ENCODE results near the gene RSPH9.

RSPH9 gene

DNA sequence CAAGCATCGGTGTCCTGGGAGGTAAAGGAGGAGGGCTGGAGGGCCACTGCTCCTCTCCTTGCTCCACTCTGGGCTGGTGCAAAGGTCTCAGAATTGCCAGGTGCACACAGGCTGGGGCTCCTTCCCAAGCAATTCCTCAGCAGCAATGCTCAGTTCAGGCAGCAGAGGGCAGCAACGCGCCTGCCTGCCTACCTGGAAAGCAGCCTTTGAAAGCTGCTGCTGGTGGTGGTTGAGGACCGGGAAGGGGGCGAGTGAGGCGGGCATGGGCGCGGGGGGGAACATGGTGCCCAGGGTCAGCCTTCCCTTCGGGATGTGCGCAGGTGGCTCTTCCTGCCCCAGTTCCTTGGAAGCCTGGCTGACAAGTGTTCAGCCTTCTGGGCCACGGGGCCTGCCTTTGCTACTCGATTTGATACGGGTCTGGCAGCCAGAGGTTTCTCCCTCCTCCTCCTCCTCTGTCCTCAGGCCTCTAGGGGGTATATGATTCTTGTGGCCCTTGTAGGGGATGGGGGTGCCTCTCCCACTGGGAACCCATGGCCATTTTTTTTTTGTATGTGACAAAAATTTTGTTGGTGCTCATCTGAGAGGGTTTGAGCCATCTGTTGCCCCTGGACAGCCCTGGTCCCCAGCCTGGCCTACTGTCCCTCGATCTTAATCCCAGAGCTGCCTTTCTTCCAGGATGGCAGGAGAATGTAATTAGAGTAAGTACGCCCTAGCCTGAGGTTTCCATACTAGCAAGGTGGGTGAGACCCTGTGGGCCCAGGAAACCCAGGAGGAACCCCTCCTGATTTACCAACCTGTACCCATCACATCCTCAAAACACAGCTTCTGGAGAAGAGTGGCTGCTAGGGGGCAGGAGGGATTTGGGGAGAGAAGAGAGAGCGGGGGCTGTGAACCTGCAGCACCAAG, 22.7 kb downstream of the RSPH9 start:
- peak; percentile 88 for FAIRE-seq
- peak; percentile 87 for DNase-seq (ENCODE audit: insufficient read length, low spot score)

DNA sequence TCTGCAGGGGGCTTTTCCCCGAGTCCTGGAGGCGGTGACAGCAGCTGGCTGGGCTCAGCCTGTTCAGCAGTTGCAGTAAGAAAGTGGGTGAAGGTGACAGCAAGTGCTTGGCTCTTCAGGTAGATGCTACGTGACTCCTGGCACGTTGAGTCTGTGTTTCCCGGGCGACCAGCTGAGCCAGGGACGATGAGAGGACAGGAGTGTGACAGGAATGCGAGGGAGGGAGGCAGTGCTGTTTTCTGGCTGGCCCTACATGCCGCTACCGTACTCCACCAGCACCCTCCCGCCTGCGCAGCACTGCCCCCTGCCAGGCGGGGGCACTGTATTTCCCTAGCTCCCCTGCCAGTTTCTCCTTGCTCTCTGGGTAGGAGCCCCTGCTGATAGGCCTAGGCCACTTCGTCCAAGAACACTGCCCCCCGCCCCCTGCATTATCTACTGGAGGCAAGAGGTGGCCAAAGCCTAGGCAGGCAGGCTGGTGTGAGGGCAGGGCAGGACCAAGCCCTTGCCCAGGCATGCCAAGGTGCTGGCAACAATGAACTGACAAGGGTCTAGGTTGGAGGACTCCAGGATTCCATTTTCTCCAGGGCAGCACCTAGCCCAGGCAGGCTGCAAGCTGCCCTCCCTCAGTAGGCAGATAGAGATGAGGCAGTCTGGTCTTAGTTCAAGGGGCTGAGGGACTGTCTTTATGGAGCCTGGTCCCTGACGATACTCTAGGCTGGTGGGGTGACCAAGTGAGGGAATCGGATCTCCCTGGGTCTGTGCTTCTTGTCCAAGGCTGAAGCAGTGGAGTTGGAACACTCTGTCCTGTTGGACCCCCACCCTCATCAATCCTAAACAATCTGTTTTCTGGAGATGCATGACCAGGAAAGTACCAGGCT, 23.6 kb downstream of the RSPH9 start:
- DNase-seq (ENCODE audit: insufficient read length, low spot score): peak; percentile 67

DNA sequence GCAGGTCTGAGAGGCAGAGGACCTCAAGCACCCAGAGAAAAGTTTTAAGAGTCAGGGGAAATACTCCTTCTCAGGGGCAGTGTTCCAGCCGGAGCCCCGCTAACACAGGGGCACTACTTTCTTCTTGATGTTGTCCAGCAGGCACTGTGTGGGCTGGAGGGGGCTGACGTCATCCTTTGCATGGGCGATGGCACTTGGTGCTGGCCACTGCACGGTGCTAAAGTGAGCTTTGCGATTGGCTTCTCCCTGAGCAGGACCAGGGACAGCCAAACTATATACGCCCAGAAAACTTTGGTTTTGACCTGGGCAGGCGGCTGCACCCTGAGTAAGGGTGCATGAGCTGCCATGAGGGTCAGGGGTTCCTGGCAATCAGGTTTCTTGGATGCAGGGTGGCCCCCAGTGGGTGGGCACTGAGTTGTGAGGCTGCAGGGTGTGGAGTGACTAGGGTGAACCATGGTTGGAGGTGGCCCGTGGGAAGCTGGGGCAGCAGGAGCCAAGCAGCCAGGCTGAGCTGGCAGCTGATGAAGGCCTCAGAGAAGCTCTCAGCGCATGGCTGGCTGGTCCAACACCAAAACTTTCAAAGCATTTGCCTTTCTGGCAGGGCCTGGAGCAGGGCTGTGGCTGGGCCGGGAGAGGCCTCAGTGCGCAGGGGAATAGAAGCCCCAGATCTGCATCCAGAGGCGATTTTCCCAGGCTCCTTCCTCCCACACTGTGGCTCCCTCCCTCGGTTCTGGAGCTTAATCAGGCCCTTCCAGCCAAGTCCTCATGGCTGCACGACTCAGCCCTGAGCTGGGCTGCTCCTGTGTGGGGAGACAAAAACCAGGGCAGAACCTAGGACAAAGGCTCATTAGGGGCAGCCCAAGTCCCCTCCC, 24.4 kb downstream of the RSPH9 start:
- no peak for DNase-seq (ENCODE audit: insufficient read length, low spot score)
- no peak for FAIRE-seq

More for the DNA sequence above, 23.6 kb downstream of the RSPH9 start:
- no peak for FAIRE-seq

DNA sequence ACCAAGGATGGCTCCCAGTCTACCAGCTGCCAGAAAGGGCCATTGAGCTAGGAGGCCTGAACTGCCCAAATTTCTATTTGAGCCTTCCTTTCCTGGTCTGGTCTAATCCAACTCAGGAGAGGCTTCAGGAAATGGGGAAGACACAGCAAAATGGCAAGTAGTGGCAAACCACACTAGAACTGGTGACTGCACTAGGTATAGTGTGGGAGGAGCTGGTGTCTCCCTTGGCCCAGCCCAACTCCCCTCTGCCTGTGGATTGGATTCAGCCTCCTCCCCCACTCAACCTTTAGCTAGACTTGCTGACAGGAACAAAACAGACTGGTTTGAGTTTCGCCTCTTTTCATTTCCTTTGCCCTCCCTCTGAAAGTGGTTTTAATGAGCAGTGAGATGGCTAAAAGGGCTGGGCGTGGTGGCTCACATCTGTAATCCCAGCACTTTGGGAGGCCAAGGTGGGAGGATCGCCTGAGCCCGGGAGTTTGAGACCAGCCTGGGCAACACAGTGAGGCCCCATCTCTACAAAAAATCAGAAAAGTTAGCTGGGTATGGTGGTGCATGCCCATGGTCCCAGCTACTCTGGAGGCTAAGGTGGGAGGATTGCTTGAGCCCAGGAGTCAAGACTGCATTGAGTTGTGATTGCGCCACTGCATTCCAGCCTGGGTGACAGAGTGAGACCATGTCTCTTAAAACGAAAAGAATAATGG, 25.2 kb downstream of the RSPH9 start:
- FAIRE-seq (no peak), DNase-seq (ENCODE audit: insufficient read length, low spot score) (no peak)

DNA sequence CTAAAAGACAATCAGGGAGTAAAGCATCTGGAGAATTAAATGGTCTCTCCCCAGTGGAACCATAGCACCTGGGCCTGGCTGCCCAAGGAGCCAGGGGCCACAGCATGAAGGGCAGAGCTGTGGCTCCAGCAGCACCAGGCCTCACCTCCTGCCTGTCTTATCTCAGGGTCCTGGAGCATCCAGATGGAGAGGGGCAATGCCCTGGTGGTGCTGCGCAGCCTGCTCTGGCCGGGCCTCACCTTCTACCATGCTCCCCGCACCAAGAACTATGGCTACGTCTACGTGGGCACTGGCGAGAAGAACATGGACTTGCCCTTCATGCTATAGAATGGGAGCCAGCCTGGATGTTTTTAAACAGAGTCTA, 25.8 kb downstream of the RSPH9 start:
- no peak for FAIRE-seq

DNA sequence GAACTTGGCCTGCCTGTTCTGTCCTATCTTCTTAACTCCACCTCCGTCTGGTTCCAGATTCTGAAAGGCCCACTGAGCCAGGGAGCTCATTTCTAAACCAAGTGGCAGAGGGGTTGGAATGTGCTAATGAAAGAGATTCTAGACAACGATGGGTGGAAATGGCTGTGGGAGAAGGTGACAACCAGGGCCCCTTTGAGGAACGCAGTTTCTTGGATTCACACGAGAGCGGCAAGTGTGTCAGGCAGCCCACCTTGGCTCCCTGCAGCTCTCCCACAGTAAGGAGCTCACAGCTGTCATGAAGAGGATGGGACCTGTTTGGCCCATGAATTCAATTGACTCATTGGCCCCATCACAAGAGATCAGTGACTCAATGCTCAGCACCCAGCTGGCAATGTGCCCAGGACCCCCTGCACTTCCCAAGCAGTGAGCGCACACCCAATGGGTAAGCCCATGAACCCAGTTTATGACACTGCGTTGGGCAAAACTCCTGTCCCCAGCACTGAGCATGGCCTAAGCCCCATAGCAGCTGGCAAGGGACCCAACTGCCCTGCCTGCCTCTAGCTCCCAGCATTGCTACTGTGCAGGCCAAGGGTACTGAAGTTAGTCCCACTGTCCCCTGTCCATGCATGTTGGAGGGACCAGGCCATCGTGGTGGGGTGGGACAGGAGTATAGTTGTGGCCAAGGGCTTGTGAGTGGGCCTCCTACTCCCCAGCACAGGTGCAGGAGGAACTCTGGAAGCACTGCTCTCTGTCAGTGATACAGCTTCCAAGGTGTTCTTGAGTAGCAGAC, 26.4 kb downstream of the RSPH9 start:
- FAIRE-seq: no peak
- DNase-seq (ENCODE audit: insufficient read length, low spot score): no peak

More for the DNA sequence above, 25.8 kb downstream of the RSPH9 start:
- DNase-seq (ENCODE audit: insufficient read length, low spot score): no peak

DNA sequence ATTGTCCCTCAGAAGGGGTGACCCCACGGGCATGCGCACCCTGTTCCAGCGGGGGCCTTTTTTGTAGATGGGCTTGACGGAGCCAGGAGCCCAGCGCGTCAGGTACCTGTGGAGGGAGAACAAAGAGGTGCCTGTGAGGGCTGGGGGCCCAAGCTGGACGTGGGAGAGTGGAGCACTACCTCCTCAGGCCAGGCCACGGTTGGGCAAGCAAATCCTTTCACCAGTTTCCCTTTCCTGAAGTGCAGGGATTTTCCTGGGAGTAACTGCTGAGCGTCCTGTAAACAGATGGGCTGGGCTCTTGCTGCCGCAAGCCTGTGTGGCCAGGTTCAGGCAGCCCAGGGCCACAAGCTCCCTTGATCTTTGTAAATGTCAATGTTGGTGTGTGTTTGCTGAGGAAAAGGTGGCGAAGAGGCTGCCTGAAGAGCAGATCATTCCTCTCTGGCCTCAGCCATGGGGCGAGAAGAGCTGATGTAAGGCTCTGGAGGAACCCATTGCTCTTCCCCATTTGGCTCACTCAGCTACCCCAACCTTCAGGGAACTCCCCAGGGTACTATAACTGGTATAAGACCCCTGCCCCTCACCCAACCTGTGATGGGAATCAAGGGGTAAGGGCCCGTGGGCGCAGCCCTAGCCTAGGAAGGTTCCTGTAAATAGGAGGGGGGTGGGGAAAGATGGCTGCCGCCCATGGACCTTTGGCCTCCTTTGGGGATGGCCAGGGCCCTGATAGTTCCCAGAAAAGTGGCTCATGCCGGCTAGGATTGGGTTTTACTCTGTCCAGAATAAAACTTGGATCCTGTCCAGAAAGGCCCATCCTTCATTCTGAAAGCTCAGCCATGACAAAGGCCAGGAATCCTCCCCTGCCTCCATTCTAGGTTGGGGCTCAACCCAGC, 27.2 kb downstream of the RSPH9 start:
- no peak for FAIRE-seq

DNA sequence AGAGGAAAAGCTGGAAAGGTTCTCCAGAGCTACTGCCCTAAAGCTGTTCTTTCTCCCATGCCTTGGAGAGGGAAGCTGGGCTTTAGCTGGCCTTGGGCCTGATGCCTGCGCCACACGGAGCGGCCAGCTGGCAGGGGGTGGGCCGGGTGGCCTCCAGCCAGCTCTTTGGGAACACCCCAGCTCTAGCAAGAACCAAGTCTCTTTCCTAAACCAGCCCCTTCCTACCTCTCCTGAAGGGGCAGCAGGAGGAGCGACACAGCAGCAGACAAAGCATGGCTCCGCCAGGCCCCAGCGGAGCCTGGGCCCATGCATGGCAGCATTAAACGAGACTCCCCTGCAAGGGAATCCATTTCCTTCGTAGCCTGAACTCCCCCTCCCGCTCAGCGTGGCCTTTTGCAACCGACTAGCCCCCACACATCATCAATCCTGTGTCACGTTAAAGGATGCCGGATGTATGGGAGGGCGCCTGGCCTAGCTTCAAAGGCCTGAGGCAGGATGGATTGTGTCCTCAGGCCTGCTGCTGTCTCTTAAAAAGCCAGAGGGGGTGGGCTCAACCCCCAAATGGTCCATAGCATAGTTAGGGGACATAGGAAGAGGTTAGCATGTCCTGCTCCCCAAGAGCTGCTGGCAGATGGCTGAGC, 28.7 kb downstream of the RSPH9 start:
- no peak for DNase-seq (ENCODE audit: insufficient read length, low spot score)
- FAIRE-seq: no peak

More for the DNA sequence above, 27.2 kb downstream of the RSPH9 start:
- no peak for DNase-seq (ENCODE audit: insufficient read length, low spot score)

DNA sequence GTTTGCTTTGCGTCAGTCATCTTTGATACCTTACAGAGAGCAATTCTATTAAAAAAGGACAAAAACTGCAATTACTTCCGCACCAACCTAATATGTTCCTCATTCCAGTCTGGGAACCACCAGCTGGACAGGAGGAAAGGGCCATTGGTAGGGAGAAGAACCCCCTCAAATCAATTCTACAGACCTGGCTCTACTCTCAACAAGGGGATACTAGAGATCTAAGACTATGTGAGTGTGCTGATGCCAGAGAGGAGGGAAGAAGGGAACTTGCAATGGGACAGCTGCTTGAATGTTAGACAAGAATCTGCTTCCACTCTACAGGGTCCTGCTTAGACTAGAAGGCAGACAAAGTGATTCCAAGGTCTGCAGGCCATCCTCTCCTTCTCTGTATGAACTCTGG, 29.5 kb downstream of the RSPH9 start:
- no peak for FAIRE-seq
- DNase-seq (ENCODE audit: insufficient read length, low spot score): no peak

DNA sequence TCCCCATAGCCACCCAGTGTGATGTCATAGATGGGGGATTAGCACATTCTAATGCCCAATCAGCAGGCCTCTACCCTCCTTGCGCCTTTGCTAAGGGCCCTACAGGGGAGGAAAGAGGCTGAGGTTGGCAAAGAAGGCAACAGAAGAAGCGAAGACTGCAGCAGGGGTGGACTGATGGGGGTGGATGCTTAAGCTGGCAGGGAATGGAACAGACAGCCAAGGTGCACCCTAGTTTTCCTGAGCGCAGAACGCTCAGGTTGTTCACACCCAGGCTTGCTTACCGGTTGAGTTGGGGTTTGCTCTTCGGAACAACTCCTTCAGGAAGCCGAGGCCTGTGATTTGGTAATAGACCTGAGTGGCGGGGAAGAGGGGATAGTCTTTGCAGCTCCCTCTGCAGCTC, 30.1 kb downstream of the RSPH9 start:
- FAIRE-seq: no peak
- DNase-seq (ENCODE audit: insufficient read length, low spot score): no peak

DNA sequence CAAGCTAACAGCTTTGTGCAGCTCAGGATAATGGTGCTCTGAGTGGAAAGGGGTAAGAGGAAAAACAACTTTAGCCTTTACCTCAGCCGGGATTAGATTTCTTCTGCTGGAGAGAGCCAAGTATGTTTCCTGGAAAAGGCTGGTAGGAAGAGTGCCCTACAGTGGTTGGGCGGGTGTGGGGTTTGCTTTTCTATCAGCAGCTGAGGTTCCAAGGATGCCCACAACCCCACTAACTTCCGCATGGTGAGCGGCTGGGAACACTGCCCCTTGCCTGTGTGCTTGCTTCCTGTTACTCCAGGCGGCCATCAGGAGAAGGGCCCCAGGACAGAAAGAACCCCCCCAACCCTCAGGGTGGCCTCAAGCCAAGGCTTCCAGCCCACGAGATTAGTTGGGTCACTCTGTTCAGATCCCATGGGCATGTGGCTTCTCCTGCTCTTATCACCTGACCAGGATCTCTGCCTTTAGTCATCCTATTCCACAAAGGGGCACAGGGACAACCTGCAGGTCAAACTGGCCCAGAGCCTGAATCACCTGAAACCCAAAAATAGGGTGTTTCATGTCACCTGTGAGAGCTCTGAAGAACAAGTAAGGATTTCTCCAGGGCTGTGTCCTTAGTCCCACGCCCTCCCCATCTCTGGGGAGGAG, 32.2 kb downstream of the RSPH9 start:
- no peak for DNase-seq (ENCODE audit: insufficient read length, low spot score)
- no peak for FAIRE-seq

DNA sequence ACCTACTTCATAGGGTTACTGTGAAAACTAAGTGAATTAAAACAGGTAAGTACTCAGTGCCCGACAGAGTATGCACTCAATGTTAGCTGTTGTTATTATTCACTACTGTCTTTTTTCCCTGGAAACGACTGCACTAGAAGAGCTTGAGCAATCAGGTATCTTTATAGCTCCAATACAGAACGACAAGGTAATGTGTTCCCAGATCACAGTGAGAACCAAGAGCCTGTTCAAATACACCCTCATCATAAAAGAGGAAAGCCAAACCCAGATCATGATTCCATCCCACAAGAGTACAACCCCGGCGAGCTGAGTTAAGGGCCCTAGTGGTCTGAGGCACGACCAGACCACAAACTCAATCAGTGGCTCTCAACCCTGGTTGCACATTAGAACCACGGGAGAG, 32.9 kb downstream of the RSPH9 start:
- FAIRE-seq (no peak), DNase-seq (ENCODE audit: insufficient read length, low spot score) (no peak)

DNA sequence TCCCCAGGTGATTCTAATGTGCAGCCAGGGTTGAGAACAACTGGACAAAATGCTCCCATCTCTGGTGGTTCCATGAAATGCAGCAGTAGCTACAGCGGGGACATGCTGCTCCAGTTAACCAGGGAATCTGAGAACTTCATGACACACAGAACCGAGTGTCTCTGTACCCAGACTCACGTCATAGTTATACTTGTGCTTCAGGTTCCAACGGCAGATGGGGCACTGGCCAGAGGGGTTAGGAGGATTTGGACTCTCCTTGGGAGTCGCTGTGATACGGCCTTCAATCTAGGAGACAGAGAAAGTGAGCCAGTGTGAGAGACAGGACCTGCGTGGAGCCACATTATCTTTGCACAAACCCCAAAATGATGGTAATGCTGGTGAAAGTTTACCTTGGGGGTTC, 33.5 kb downstream of the RSPH9 start:
- FAIRE-seq: no peak
- DNase-seq (ENCODE audit: insufficient read length, low spot score): no peak

DNA sequence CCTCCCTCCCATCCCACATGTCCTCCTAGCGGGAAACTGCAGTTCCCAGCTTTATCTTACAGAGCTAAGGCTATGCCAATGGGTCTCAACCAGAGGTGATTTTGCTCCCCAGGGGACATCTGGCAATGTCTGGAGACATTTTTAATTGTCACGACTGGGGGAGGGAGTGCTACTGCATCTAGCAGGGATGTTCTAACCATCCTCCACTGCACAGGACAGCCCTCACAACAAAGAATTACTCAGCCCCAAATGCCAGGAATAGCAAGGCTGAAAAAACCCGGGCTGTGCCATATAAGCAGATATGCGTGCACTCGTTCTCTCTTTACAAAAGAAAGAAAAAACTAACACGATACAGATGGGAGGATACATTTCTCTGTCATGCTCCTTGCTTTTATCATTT, 34.2 kb downstream of the RSPH9 start:
- DNase-seq (ENCODE audit: insufficient read length, low spot score) (no peak), FAIRE-seq (no peak)

DNA sequence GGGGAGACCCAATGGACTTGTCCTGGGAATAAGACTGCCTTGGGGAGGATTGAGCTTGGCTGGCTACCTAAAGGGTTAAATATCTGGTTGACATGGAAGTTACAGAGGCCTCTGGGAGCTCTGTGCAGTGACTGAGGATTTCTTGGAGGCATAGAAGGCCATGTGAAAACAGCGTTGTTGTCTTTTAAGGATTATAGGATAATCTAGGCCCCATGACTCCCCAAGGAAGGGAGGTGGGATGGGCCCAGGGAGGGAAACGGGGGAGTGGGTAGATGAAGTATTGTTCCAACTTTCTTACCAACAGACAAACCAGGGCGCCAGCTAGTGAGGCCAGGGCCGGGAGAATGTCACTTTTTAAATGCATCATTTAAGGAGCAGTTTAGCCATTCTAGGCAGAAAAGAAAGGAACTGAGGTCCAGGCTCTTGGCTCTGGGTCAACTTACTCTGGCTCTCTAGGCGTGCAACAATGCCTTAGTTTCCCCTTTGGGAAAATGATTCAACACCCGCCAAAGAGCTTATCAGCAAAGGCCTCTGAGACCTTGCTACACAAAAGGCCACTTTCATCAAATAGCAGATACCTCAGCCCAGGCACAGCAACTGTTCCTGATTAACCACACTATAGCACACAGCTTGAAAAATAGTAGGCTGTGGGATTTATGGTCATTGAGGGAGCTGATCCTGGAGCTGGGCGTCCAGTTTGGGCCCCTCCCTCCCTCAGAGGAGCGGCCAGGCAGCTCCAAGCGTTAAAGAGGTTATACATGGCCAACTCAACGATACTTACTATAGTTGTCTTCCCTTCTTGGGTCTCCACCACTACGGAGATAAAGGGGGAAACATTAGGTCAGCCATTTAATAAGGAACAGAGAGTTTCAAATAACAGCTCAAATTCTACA, 35.7 kb downstream of the RSPH9 start:
- DNase-seq (ENCODE audit: insufficient read length, low spot score): no peak
- no peak for FAIRE-seq

DNA sequence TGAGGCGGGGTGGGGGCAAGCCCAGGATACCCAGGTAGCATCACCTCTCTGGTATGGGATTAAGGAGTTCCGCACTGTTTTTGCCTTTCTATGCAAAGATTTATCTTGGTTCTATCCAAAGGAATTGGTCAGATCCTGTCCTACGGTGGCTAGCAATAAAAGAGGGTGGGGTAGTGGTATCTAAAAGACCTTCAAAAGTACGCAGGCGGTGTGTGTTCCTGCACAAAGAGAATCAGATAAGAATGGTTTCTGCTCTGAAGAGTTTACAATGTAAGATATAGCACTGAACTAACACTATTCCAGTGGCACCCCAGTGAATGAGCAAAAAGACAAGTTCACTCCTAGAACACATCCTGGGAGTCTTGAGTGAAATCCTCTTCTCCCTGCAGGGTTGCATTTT, 36.5 kb downstream of the RSPH9 start:
- no peak for DNase-seq (ENCODE audit: insufficient read length, low spot score)

More for the DNA sequence above, 36.5 kb downstream of the RSPH9 start:
- FAIRE-seq: no peak
